Measurements from ENCODE around the gene ARMC12.
A peak's percentile ranks its signal among the peaks of the same experiment; 100 is the strongest.

ARMC12 gene

DNA sequence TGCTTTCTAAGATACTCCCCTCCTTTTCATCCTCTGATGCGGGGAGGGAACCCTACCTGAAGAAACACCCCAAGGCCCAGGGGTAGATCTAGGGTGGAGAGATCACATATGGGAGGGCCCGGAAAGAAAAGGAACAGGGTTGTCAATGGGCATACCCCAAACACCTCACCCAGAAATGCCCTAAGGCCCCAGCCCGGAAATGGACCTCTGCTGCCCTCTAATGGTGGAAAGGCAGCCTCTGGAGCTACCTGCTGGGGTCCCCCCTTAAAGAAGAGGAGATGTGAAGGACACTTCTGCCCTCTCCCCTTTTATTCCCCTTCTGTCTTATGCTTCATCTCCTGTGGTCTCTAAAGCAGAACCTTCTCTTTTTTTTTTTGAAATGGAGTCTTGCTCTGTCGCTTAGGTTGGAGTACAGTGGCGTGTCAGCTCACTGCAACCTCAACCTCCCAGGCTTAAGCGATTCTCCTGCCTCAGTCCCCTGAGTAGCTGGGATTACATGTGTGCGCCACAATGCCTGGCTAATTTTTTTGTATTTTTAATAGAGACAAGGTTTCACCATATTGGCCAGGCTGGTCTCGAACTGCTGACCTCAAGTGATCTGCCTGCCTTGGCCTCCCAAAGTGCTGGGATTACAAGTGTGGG, 458 bp upstream of the ARMC12 start:
- no peak for FAIRE-seq

DNA sequence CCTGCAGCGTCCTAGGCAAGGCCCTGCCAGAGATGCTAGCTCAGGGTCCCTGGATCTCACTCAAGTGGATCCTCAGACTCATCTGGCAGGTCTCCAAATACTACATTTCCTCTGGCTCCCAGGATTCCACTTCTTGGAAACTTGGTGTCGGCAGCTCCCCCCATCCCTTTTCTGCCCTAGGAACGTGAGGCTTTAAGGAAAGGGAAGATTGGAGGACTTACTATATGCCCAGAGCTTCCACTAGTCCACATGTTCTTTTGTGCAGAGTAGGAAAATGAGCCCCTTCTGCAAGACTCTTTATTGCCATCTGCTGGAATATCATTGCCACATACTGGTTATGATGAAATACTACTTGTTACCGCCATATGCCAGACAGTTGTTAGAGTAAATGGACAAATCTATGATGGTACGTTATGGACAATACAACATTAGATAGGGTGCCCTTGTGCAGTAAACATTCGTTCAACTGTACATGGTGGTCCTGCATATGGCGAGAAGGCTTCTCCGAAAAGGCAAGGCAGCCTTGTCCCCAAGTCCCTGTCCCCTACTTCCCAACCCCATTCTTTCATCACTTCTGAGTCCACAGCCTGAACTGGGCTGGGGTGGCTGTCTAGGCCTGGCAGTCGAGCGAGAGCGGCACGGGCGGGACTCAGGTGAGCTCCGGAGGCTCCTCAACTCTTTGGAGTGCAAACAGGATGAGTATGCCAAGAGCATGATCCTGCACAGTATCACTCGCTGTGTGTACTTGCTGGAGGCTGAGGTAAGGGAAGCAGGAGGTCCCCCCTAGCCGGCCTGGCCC, 780 bp downstream of the ARMC12 start:
- peak; percentile 78 for FAIRE-seq

DNA sequence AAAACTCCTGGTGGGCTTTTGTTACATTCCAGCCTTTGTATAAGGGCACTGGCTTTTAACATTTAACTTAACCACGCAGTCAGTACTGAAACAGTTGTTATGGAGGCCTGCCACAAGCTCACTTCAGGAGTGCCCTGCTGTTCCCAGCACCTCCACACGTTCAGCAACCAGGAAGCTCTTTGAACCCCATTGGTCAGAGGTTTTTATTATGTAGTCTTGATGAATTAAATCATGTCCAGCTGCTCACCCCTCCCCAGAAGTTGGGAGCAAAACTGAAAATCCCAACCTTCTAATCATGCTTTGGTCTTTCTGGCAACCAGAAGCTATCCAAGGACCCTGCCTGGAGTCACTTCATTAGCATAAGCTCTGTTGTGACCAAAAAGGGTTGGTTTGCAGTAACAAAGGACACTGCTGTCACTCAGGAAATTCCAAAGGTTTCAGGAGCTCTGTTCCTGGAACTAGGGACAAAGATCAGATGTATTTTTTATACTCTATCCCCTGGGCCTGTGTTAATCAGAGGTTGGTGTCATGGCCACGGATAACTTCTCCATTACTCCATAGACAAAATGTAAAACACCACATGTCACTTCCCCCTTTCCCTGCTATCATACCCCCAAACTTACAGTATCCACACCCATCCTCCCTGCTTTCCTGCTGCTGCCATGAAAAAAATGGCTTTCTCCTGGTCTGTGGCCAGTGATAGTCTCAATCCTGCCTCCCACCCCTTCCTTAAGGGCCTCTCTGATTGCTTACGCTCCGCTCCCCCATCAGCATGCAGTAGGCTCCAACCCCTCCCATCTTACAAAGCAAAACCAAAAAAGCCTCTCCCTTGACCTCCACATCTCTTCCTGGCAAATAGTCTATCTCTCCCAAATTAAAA, 3.1 kb downstream of the ARMC12 start:
- FAIRE-seq: no peak

DNA sequence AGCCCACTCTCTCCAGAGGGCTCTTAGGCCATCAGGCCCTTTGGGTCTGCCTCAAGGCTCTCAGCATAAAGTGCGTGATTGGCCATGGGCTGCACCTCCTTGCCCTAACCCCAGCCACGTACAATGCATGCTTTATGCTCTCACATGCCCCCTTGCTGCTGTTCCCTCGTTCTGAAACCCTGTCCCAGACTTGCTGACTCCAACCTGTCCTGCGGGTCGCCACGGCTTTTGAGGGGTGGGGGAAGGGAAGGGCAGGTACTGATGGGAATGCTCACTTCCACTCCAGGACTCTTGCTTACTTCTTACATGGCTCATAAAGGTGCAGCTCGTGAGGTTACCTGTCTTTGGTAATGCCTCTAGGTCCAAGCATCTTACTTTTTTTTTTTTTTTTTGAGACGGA, 6.0 kb downstream of the ARMC12 start:
- FAIRE-seq: no peak

DNA sequence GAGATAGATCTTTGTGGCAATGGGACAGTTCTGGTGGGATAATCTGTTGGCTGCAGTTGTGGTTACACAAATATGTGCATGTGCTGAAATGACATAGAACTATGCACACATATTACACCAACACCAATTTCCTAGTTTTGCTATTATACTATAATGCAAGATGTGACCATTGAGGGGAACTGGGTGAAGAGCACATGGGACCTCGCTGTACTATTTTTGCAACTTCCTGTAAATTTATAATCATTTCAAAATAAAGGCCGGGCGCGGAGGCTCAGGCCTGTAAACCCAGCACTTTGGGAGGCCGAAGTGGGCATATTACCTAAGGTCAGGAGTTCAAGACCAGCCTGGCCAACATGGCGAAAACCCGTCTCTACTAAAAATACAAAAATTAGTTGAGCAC, 8.7 kb downstream of the ARMC12 start:
- FAIRE-seq: no peak

DNA sequence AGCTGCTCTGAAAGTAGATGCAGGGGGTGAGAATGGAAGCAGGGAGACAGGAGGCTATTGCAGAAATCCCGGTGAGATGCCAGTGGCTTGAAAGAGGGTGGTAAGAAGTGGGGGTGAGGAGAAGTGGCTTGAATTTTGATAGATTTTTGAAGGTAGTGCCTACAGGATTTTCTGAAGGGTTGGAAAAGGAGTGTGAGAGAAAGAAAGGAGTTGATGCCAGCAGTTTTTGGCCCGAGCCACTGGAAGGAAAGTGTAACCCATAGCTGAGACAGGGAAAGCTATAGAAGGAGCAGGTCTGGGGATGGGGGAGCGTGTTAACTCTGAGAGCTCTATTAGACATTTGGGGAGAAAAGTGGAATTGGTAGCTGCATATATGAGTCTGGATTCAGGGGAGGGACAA, 9.7 kb downstream of the ARMC12 start:
- FAIRE-seq: no peak

DNA sequence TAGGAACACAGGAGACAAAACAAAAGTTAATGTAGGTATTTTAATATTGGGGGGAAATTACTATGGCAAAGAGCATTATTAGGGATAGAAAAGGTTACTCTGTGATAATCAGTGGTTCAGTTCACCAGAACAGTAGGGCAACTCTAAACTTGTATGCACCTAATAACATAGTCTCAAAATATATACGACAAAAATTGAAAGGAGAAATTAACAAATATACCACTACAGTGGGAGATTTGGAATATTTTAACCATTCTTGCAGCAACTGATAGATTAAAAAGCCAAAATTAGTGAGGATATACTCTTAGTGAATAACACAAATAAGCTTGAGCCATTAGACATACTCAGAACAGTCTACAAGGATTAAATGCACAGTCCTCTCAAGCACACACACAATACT, 11.0 kb downstream of the ARMC12 start:
- FAIRE-seq: no peak

DNA sequence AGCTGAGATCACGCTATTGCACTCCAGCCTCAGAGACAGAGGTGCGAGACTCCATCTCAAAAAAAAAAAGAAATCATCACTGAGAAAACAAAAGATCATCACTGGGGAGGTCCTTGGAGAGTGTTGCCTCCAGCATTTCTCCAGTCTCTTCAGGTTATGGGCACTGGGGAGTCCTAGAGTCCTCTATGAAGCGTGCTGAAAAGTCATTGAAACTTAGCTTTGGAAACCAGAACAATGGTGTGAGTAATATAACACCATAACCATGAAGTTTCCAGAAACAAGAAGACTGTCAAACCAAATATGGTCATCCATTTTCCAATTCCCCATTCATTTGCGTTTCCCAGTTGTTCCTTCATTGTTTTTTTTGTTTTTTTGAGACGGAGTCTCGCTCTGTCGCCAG, 13.7 kb downstream of the ARMC12 start:
- no peak for FAIRE-seq

DNA sequence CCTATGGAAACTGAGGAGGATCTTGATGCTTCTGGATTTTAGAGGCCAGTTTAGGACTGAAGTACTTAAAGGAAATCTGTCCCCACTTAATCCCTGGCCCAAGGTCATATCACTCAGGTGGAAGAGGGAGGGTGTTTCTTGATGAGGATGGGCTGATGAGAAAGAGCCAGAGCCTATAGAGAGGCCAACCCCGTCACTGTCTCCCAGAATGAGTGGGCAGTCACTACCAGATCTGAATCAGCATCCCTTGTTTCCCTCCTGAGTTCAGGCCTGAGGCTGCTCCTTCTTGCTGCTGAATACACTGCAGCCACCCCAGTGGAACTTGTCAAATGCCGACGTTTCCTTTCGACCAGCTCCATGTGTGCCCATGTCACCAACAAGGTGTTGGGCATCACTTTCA, 14.8 kb downstream of the ARMC12 start:
- FAIRE-seq: no peak

DNA sequence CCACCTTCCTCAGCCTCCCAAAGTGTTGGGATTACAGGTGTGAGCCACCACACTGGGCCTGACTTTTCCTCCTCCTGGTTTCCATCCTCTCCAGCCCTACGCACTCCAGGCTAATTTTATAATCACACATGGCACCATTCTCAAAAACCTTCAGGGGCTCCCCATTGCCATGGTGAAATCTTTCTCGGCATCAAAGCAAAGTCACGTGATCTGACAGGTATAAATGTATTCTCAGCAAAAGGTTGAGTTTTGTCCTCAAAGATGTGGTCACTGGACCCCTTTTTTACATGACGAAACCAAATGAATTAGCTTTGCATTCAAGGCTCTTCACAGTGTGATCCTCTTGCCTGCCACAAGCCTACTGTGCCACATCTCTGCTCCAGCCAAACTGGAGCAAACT, 15.5 kb downstream of the ARMC12 start:
- no peak for FAIRE-seq

DNA sequence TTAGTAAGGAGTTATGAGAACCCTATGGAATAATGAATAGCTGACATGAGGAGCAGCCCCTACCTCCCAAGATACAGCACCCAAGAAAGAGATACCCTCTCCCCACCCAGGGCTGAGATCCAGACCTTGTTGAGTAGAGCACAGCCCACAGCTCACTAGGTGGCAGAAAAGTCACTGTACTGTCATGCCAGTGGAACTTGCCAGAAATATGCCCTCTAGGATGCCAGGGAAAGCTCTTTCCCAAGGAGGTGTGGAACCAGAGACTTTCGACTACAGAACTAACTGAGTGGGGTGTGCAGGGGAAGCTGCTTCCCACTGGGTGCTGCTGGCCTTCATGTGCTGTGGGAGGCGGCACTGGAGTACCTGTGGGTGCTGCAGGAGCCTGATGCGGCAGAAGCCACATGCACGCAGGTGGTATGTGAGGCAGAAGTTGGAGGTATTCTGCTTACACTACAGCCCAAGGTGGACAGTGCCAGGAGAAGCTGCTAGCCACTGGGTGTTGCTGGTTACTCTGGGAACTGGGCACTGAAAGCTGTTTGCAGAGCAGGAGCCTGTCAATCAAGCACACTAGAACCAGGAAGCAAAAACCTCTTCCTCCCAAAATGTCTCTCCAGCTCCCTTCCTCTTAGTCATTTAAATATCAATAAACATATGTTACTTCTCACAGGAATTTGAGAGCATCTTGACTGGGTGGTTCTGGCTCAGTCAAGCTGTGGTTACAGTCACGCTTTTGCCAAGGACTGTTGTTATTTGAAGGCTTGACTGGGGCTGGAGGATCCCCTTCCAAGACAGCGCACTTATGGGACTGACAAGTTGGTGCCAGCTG, 17.8 kb downstream of the ARMC12 start:
- no peak for FAIRE-seq

DNA sequence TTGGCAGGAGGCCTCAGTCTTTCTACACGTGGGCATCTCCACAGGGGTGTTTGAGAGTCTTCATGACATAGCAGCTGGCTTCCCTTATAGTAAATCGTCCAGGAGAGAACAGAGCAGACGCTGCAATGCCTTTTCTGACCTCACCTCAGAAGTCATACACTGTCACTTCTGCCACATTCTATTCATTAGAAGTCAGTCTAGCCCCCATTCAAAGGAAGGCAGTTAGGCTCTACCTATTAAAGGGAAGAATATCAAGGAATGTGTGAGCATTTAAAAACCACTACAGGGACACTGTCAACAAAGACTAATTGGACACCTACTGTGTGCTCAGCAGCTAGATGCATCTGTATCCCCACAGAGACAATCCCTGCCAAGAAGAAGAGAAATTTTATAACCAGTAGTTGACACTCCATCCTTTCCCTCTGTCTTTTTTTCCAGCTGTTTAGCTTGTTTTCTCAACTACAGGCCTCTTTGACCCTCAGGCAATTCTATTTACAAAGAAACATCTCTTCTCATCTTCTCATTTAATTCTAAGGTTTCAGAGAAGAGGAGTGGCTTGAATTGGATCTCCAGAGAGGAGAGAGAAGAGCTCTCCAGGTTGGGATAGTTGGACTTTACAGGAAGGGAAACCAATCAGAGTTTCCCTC, 18.6 kb downstream of the ARMC12 start:
- no peak for FAIRE-seq

DNA sequence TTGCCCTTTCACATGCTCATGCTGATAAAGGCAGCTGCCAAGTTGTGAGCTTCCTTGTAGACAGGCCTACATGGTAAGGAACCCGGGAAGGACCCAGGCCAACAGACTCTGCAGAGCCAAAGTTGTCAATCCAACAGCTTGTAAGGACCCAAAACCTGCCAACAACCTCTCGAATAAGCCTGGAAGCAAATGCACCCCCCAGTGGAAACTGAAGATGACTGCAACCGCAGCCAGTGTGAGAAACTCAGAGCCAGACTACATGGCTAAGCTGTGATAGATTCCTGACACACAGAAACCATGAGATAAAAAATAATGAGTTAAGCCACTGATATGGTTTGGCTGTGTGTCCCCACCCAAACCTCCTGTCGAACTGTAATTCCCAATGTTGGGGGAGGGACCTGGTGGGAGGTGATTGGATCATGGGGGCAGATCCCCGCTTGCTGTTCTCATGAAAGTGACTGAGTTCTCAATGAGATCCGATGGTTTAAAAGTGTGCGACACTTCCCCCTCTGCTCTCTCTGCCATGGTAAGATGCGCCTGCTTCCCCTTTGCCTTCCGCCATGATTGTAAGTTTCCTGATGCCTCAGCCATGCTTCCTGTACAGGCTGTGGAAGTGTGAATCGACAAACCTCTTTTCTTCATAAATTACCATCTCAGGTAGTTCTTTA, 20.8 kb downstream of the ARMC12 start:
- no peak for FAIRE-seq

DNA sequence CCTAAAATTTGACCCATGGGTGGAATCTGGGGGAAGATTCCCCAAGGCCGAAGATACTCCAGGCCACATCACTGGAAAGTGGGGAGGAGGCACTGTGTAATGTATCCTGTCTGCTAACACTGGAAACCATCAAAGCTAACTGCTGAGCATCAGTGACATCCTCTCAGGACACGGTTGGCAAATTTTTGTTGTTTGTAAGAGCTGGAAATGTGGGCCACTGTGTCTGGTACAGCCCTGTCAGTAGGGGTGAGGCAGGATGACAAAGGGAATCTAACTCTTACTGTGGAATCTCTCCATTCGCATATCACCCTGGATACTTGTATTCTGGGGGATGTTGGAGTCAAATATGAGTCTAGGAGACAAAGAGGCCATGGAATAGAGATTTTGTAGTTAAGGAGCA, 22.6 kb downstream of the ARMC12 start:
- FAIRE-seq: no peak

DNA sequence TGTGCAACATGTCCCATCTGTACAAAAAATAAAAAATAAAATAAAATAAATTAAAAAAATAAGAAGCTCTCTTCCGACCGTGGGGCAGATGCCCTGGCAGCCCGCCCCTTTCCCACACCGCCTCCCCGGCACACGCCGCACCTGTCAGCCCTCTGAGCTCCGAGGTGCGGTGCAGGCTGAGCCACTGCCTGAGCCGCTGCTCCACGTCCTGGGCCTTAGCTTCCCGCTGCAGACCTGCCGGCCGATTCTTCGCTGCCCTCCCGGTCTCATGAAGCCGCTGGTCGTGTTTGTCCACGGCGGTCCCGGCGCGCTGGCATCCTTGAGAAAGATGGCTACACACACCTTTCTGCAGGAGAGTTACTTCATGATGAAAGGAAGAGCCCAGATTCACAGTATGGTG, 28.9 kb downstream of the ARMC12 start:
- FAIRE-seq: no peak

DNA sequence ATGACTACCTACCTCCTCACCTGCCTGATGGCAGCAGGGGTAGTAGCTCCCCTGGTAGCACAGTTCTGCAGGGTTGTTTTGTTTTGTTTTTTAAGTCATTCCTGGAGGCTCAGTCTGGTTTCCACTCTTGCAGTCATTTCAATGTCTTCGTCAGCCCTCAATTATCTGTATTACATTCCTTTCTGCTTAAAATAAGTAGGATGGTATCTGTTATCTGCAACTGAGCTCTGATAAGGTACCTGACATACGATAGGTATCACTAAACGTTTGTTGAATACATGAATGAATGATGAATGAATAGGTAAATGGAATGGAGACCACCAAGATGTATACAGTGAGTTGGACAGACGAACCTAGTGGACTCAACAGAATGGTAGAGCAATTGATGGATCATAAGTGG, 32.4 kb downstream of the ARMC12 start:
- FAIRE-seq: no peak

DNA sequence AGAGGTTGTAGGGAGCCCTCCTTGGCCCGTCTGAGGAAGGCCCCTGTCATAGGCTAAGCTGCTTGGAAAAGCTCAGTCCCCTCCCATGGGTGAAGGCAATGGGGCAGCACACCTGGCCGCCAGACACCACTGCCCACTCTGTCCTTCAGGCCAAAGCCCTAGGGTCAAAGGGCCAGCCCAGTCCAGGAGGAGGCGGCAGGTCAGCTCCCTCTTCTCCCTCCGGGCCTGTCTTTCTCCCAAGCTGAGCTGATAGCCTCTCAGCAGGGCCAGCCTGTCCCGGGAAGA, 34.5 kb downstream of the ARMC12 start:
- no peak for FAIRE-seq

DNA sequence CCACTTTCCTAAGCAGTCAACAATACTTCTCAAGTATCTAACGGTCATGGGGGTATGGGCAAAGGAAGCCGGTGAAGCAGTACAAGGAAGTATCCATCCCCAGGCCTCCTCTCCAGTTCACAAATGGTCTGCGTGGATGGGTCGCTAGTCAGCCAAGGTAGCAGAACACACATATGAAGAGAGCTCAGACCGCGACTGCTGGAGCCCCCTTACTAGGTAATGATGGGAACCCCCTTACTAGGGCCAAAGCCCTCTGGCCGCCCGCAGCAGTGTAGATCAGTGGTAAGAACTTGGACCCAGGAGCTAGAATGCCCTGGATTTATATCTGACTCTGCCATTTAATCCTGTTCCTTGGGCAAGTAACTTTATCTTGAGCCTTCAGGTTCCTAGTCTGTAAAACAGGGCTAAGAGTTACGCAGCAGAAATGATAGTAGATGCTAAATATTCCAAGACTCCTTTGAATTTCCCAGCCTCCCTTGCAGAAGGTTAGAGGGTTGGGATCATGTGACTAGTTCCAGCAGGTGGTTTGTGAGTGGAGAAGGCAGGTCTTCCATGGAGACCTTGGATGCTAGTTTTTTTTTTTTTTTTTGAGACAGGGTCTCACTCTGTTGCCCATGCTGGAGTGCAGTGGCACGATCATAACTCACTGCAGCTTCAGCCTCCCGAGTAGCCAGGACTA, 37.4 kb downstream of the ARMC12 start:
- FAIRE-seq: no peak

DNA sequence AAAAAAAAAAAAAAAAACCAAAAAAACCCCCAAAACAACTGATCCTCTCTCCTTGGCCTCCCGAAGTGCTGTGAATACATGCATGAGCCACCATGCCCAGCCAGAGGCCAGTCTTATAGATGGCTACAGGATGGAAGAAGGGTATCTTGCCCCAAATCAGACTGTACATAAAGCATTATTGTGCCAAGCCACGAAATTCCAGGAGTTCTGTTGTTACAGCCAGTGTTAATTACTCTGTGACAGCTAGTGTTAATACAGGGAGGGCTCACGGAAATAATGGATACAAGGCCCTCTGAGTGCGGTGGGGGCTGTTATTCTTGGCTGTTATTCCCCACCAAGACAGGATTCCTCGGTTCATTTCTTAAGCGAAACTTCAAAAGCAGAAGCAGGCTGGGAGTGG, 38.2 kb downstream of the ARMC12 start:
- FAIRE-seq: no peak

DNA sequence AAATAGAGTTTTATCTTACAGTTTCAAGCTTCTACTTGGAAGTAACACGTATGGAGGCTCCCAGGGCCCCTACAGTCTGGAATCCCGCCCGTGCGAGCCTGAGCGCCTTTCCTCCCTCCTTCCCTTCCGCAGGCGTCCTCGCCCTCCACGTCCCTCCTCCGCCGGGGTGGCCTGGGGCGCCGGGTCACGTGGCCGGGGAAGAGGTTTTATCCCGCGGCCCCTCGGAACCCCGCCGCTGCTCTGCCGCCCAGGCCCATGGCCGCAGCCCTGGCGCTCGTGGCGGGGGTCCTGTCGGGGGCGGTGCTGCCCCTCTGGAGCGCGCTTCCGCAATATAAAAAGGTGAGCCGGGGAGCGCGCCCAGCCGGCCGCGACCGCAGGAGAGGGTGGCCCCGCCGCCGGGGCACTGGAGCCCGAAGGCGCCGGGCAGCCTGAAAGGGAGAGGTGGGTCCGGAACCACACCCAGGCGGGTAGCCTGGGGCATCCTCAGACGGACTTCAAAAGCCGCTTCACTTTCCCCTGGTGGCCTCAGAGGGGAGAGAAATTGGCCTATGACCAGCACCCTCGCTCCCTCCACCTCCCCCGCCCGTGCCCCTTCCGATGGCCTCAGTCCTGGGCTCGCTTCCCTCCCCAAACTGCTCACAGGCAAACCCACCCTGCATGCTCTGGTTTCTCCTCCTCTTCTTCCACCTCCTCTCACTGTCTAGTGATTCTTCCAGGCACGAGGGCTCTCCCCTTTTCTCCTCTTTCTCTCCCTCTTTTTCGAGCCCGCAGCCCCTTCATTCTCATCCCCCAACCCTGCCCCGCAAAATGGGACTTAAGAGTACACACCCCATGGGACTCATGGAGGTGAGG, 39.8 kb downstream of the ARMC12 start, which contains the start of gene CLPSL2:
CLPSL2 (plus strand) TSS at position 235 of the 852 bp plus-strand sequence; CDS start at position 256, 21 bp downstream.
- FAIRE-seq: no peak

All from TTC549 (cell line).